ENCODE data around the gene JAK1. TPM values are rescaled to one million over a fixed set of nuclear protein-coding genes. Genes with fewer than 3 reads are reported as not detected.

JAK1 gene
- polyA plus RNA-seq, 2 of the 4 experiments (the other 2 are of a cell fraction), result 110 to 159 TPM

GRCh38 chr1:64848136-64848535, 118.2 kb downstream of the JAK1 start:
- ChIA-PET CTCF (no interaction called here), POLR2A (no interaction called here)
- ATAC-seq (no peak), DNase-seq (ENCODE audit: low read depth in 1 of 2, low spot score in 1 of 2) (no peak), FAIRE-seq (no peak)
- WGBS (ENCODE audit: missing lambda C conversion rate), result 89% methylated on average over 3 of the region's 3 CpGs
- H3K4me2 ChIP-seq, result no peak overlapping the region
- no peaks in the 10 kb centered on the region for H3K9me3 ChIP-seq
- H3K4me3 ChIP-seq, result no peak overlapping the region
- TF ChIP-seq RAD21 (conservative IDR thresholded peaks at IDR 0.05 in 1 of 2, IDR thresholded peaks at IDR 0.05 in 1 of 2), result no peak
- no peak for TF ChIP-seq FOXS1 (CRISPR knock-in tag; IDR thresholded peaks at IDR 0.05)
- TF ChIP-seq RFX5 (IDR thresholded peaks at IDR 0.05), result no peak
- no peak for TF ChIP-seq MAFK (IDR thresholded peaks at IDR 0.05; ENCODE audit: partially characterized antibody)
- no peak for TF ChIP-seq KDM5A (IDR thresholded peaks at IDR 0.05)
- TF ChIP-seq MYC (IDR thresholded peaks at IDR 0.05; ENCODE audit: borderline replicate concordance, low read length), result no peak
- TF ChIP-seq SMC3 (IDR thresholded peaks at IDR 0.05), result no peak
- no peak for TF ChIP-seq TFCP2L1 (CRISPR knock-in tag; IDR thresholded peaks at IDR 0.05)
- TF ChIP-seq EP300 (IDR thresholded peaks at IDR 0.05), result no peak
- no peak overlapping the region for H3K27ac ChIP-seq
- peaks cover 1% of the 10 kb centered on the region; the same call in 1 of the 3 replicates for H3K4me1 ChIP-seq

- H3K27ac ChIP-seq, result no peak overlapping the region
- DNase-seq (ENCODE audit: low read depth in 1 of 2, low spot score in 1 of 2), result no peak
- WGBS (ENCODE audit: missing lambda C conversion rate), result 94% methylated on average over 4 of the region's 4 CpGs
- no peak overlapping the region for H3K4me2 ChIP-seq
- H3K4me3 ChIP-seq, result no peak overlapping the region
- peaks cover 6% of the 10 kb centered on the region for H3K4me1 ChIP-seq
- ChIA-PET POLR2A (no interaction called here), CTCF (no interaction called here)
- no peak for TF ChIP-seq HOXA7 (CRISPR knock-in tag; IDR thresholded peaks at IDR 0.05)
- TF ChIP-seq FOSL2 (IDR thresholded peaks at IDR 0.05), result no peak
- TF ChIP-seq FOSL2 (CRISPR knock-in tag; IDR thresholded peaks at IDR 0.05), result no peak
- no peak for TF ChIP-seq MAX (IDR thresholded peaks at IDR 0.05)
- no peak for TF ChIP-seq BCL3 (IDR thresholded peaks at IDR 0.05)
- TF ChIP-seq HDAC2 (IDR thresholded peaks at IDR 0.05), result no peak
- no peak for TF ChIP-seq NR3C1 (IDR thresholded peaks at IDR 0.05)
- TF ChIP-seq ZFP36 (IDR thresholded peaks at IDR 0.05; ENCODE audit: borderline replicate concordance, partially characterized antibody), result no peak
- TF ChIP-seq KDM1A (IDR thresholded peaks at IDR 0.05; ENCODE audit: low read depth), result no peak
- no peak for TF ChIP-seq CBX2 (IDR thresholded peaks at IDR 0.05; ENCODE audit: borderline replicate concordance, low read depth)
- TF ChIP-seq EP300 (IDR thresholded peaks at IDR 0.05), result no peak
- no peak for TF ChIP-seq RAD21 (conservative IDR thresholded peaks at IDR 0.05 in 1 of 2, IDR thresholded peaks at IDR 0.05 in 1 of 2)
- TF ChIP-seq HMGXB4 (CRISPR knock-in tag; IDR thresholded peaks at IDR 0.05; ENCODE audit: borderline replicate concordance), result no peak
- no peak for TF ChIP-seq FOXS1 (CRISPR knock-in tag; IDR thresholded peaks at IDR 0.05)
- TF ChIP-seq HEYL (CRISPR knock-in tag; IDR thresholded peaks at IDR 0.05), result no peak
- no peak for TF ChIP-seq NFE2L2 (conservative IDR thresholded peaks at IDR 0.05; ENCODE audit: low read length)
- TF ChIP-seq NPAS2 (CRISPR knock-in tag; IDR thresholded peaks at IDR 0.05; ENCODE audit: borderline replicate concordance), result no peak
- no peak for TF ChIP-seq JUNB (IDR thresholded peaks at IDR 0.05)
- FAIRE-seq, result no peak
- no peak for ATAC-seq
- H3K9me3 ChIP-seq, result no peaks in the 10 kb centered on the region
Observed at GRCh38 chr1:64847666-64848065, 118.7 kb downstream of the JAK1 start.
